ENCODE measurements around the gene GPR84. TPM values are rescaled to one million over a fixed set of nuclear protein-coding genes. Genes with fewer than 3 reads are reported as not detected.

The GPR84 gene
- total and polyA plus RNA-seq, 9 of the 15 experiments (the other 6 are each of a cell fraction or from before 2014, with no cell fraction given), result 0.07 to 0.18 (median 0.11) TPM; not detected in 5

- TF ChIP-seq MGA (IDR thresholded peaks at IDR 0.05) (no peak), POLR3G (IDR thresholded peaks at IDR 0.05; ENCODE audit: extremely low read depth, insufficient read length, insufficient replicate concordance) (no peak), NCOA4 (IDR thresholded peaks at IDR 0.05; ENCODE audit: partially characterized antibody) (no peak), ILF3 (IDR thresholded peaks at IDR 0.05; ENCODE audit: borderline replicate concordance) (no peak), ZNF589 (CRISPR knock-in tag; IDR thresholded peaks at IDR 0.05; ENCODE audit: low read depth) (no peak; the same call in 1 of the 2 replicates), POLR2G (IDR thresholded peaks at IDR 0.05; ENCODE audit: low read depth, low read length) (peak; percentile 46; the same call in 1 of the 2 replicates), CREM (IDR thresholded peaks at IDR 0.05; ENCODE audit: low read depth) (peak; percentile 46), SAFB (IDR thresholded peaks at IDR 0.05; ENCODE audit: borderline replicate concordance, low read depth, low read length) (no peak), E2F3 (CRISPR knock-in tag; IDR thresholded peaks at IDR 0.05) (no peak), ZNF184 (CRISPR knock-in tag; IDR thresholded peaks at IDR 0.05) (no peak), FOSL1 (tag; conservative IDR thresholded peaks at IDR 0.05) (no peak), NFIX (CRISPR knock-in tag; IDR thresholded peaks at IDR 0.05; ENCODE audit: low read depth) (no peak), TARDBP (IDR thresholded peaks at IDR 0.05) (no peak), POLR2H (tag; IDR thresholded peaks at IDR 0.05; ENCODE audit: low read depth) (no peak), HNRNPK (IDR thresholded peaks at IDR 0.05; ENCODE audit: low read depth, low read length, poor library complexity, severe bottlenecking) (no peak), LCOR (CRISPR knock-in tag; IDR thresholded peaks at IDR 0.05) (peak; percentile 64; the same call in 1 of the 2 replicates), MAFF (IDR thresholded peaks at IDR 0.05; ENCODE audit: low read length) (no peak), ZNF174 (CRISPR knock-in tag; IDR thresholded peaks at IDR 0.05) (no peak)
These were observed 4.7 kb upstream of the GPR84 start (continued) for GRCh38 chr12:54368709-54369596.

All from K562 (cell line).